H1 (cell line): ENCODE measurements around the gene TRAK1. TPM values are rescaled to one million over a fixed set of nuclear protein-coding genes. Genes with fewer than 3 reads are reported as not detected.

Source experiments
- CTCF ChIA-PET: fragments of 300-600 bp; sonication (Branson Sonifier 250); formaldehyde crosslinking; loops from one replicate; lab custom pipeline; 2021; ENCODE audit not compliant: partially characterized antibody; lab: Charles Lee
- POLR2A ChIA-PET: fragments of 300-600 bp; sonication (Branson Sonifier 250); formaldehyde crosslinking; loops from one replicate; lab custom pipeline; 2021; ENCODE audit warnings: inconsistent platforms; ENCODE audit not compliant: partially characterized antibody; lab: Charles Lee
- DNase-seq, 2 experiments: peaks; one replicate each; pipeline versions ENCODE4 v3.0.0 to v3.0.0-alpha.2; 2010 to 2022; ENCODE audit warnings: low spot score in 2 of 2, low read depth in 1 of 2, mixed read lengths in 1 of 2
- FAIRE-seq: peaks from 2 replicates; lab custom pipeline; 2011; peaks lifted over from hg19 to GRCh38; lab: Jason Lieb, UNC
- H2AFZ ChIP-seq: 2 replicates; pipeline ENCODE4 v1.8.1; 2012; ENCODE audit warnings: low read length, inconsistent platforms
- H2AK5ac ChIP-seq: 2 replicates; pipeline ENCODE4 v1.6.1; 2013; ENCODE audit warnings: low read depth, low read length
- H2BK120ac ChIP-seq: replicated peaks from 2 replicates; pipeline ENCODE3; 2013; ENCODE audit warnings: low read depth, low read length, inconsistent platforms
- H2BK12ac ChIP-seq: 2 replicates; pipeline ENCODE4 v1.6.1; 2013; ENCODE audit warnings: low read depth, low read length
- H2BK15ac ChIP-seq: 2 replicates; pipeline ENCODE4 v1.6.1; 2013; ENCODE audit warnings: low read length
- H2BK20ac ChIP-seq: 2 replicates; pipeline ENCODE4 v1.6.1; 2013; ENCODE audit warnings: low read length
- H2BK5ac ChIP-seq: 2 replicates; pipeline ENCODE4 v1.6.1; 2013; ENCODE audit warnings: low read depth, low read length
- H3K14ac ChIP-seq: 2 replicates; pipeline ENCODE4 v1.6.1; 2013; ENCODE audit warnings: inconsistent platforms; ENCODE audit not compliant: insufficient read length
- H3K18ac ChIP-seq: 2 replicates; pipeline ENCODE4 v1.6.1; 2013; ENCODE audit warnings: low read length; ENCODE audit errors: extremely low read depth
- H3K23ac ChIP-seq: 2 replicates; pipeline ENCODE4 v1.6.1; 2013; ENCODE audit warnings: inconsistent platforms; ENCODE audit not compliant: insufficient read length
- H3K23me2 ChIP-seq: 2 replicates; pipeline ENCODE4 v1.6.1; 2013; ENCODE audit warnings: low read depth, low read length
- H3K27ac ChIP-seq: 2 replicates; pipeline ENCODE4 v1.6.1; 2011; ENCODE audit warnings: low read depth, low read length, inconsistent platforms
- H3K27me3 ChIP-seq, 4 experiments: replicated peaks in 1 of 4; 1 replicate in 1 of 4; 2 replicates in 3 of 4; pipeline versions ENCODE4 v1.6.1 to v1.8.1; 2011 to 2013; ENCODE audit warnings: low read length in 3 of 4, mild to moderate bottlenecking in 3 of 4, inconsistent platforms in 2 of 4, mixed read lengths in 2 of 4, moderate library complexity in 1 of 4; ENCODE audit not compliant: control insufficient read depth in 3 of 4, insufficient read depth in 3 of 4; ENCODE audit errors: extremely low read depth in 1 of 4
- H3K36me3 ChIP-seq, 4 experiments: 2 replicates each; pipeline versions ENCODE4 v1.6.1 to v1.8.1; 2011 to 2013; ENCODE audit warnings: mild to moderate bottlenecking in 4 of 4, low read length in 3 of 4, moderate library complexity in 2 of 4, control low read depth in 1 of 4, inconsistent platforms in 1 of 4; ENCODE audit not compliant: insufficient read depth in 4 of 4, control insufficient read depth in 2 of 4
- H3K4ac ChIP-seq: replicated peaks from 2 replicates; pipeline ENCODE3; 2013; ENCODE audit warnings: low read length, low read depth, mixed read lengths, inconsistent platforms; ENCODE audit not compliant: insufficient read length
- H3K4me1 ChIP-seq, 4 experiments: replicated peaks in 1 of 4; 1 replicate in 1 of 4; 2 replicates in 3 of 4; pipeline versions ENCODE4 v1.6.1 to v1.8.1; 2011 to 2013; ENCODE audit warnings: low read length in 3 of 4, inconsistent platforms in 2 of 4, mixed read lengths in 1 of 4; ENCODE audit not compliant: insufficient read depth in 4 of 4, control insufficient read depth in 3 of 4
- H3K4me2 ChIP-seq, 2 experiments: 2 replicates each; pipeline versions ENCODE4 v1.6.1 to v1.8.1; 2011 to 2013; ENCODE audit warnings: low read depth in 2 of 2, low read length in 2 of 2, control low read depth in 1 of 2, inconsistent platforms in 1 of 2, mild to moderate bottlenecking in 1 of 2; ENCODE audit not compliant: insufficient read depth in 1 of 2
- H3K4me3 ChIP-seq, 4 experiments: fragments of 200-600, 300-600 bp in 1 of 4; sonication (generic), shearing (Covaris generic), sonication (Bioruptor Twin) in 1 of 4; 2 replicates each; pipeline versions ENCODE4 v1.5.1 to v1.8.1; 2011 to 2016; ENCODE audit warnings: low read length in 4 of 4, low read depth in 3 of 4, control low read depth in 2 of 4, inconsistent platforms in 2 of 4, mild to moderate bottlenecking in 2 of 4, mixed read lengths in 1 of 4, moderate library complexity in 1 of 4; ENCODE audit not compliant: insufficient read depth in 2 of 4; ENCODE audit errors: extremely low read depth in 1 of 4
- H3K56ac ChIP-seq: replicated peaks from 2 replicates; pipeline ENCODE3; 2013; ENCODE audit warnings: low read depth, mild to moderate bottlenecking, mixed read lengths, low read length, inconsistent platforms; ENCODE audit not compliant: insufficient read length
- H3K79me1 ChIP-seq: 2 replicates; pipeline ENCODE4 v1.6.1; 2013; ENCODE audit warnings: low read depth, low read length, control low read depth
- H3K79me2 ChIP-seq, 2 experiments: 2 replicates each; pipeline versions ENCODE4 v1.6.1 to v1.8.1; 2012 to 2013; ENCODE audit warnings: low read length in 2 of 2, mild to moderate bottlenecking in 2 of 2, inconsistent platforms in 1 of 2; ENCODE audit not compliant: insufficient read depth in 2 of 2, control insufficient read depth in 1 of 2
- H3K9ac ChIP-seq, 4 experiments: replicated peaks in 1 of 4; 1 replicate in 1 of 4; 2 replicates in 3 of 4; pipeline versions ENCODE4 v1.6.1 to v1.8.1; 2011 to 2013; ENCODE audit warnings: low read depth in 3 of 4, low read length in 3 of 4, control low read depth in 2 of 4, mild to moderate bottlenecking in 2 of 4, moderate library complexity in 2 of 4, inconsistent platforms in 1 of 4; ENCODE audit errors: extremely low read depth in 1 of 4
- H3K9me3 ChIP-seq, 2 experiments: 2 replicates each; pipeline versions ENCODE4 v1.6.1 to v1.8.1; 2012 to 2013; ENCODE audit warnings: mild to moderate bottlenecking in 2 of 2, moderate library complexity in 2 of 2, control low read depth in 1 of 2, inconsistent platforms in 1 of 2, low read depth in 1 of 2, low read length in 1 of 2, mixed read lengths in 1 of 2; ENCODE audit not compliant: insufficient read depth in 2 of 2
- H4K20me1 ChIP-seq, 2 experiments: replicated peaks in 1 of 2; 2 replicates each; pipeline versions ENCODE3 to v1.8.1; 2011 to 2013; ENCODE audit warnings: inconsistent platforms in 2 of 2, low read length in 2 of 2, mild to moderate bottlenecking in 1 of 2; ENCODE audit not compliant: insufficient read depth in 2 of 2, control insufficient read depth in 1 of 2
- H4K5ac ChIP-seq: 2 replicates; pipeline ENCODE4 v1.6.1; 2013; ENCODE audit warnings: low read length, low read depth, mixed read lengths, inconsistent platforms; ENCODE audit not compliant: insufficient read length
- H4K8ac ChIP-seq: 2 replicates; pipeline ENCODE4 v1.8.0; 2013; ENCODE audit warnings: mild to moderate bottlenecking, moderate library complexity, low read length, inconsistent platforms; ENCODE audit not compliant: insufficient read depth; ENCODE audit errors: extremely low read depth
- H4K91ac ChIP-seq: replicated peaks from 2 replicates; pipeline ENCODE3; 2013; ENCODE audit warnings: low read length, mixed read lengths, inconsistent platforms; ENCODE audit not compliant: insufficient read length
- CREB1 ChIP-seq: IDR thresholded peaks from 2 replicates; pipeline ENCODE4 v1.6.1; 2012; ENCODE audit warnings: inconsistent platforms
- WGBS, 2 experiments: shearing (Covaris generic) in 1 of 2; methylation state at CpG; one replicate each; pipeline versions ENCODE4 v1.1.6 to v1.1.7; 2013 to 2015; ENCODE audit warnings: low lambda C conversion rate in 2 of 2, mixed read lengths in 2 of 2, inconsistent platforms in 1 of 2, low coverage in 1 of 2, missing lambda C conversion rate in 1 of 2; ENCODE audit not compliant: insufficient replicate concordance in 2 of 2, insufficient coverage in 1 of 2, insufficient read length in 1 of 2; ENCODE audit errors: extremely low coverage in 1 of 2, missing lambda C conversion rate in 1 of 2; 5-methylcytosine and 5-hydroxymethylcytosine counted together
- polyA plus RNA-seq, 7 experiments: library from polyadenylated mRNA; depleted of rRNA in 3 of 7; stranded (reverse) in 5 of 7; unstranded in 2 of 7; fragments of >200 nt in 5 of 7; fragments of 200-250 nt in 2 of 7; gene quantifications; 1 replicate in 5 of 7; 2 replicates in 1 of 7; 4 replicates in 1 of 7; pipeline versions ENCODE4 v1.2.1 to v1.2.3, GENCODE V29; 2011 to 2013; ENCODE audit warnings: missing spikeins in 2 of 7, mixed read lengths in 2 of 7
- total RNA-seq: library from RNA; stranded (reverse); fragmentation: NEBNext Ultra II Directional; extraction: Animal tissue kit (Norgen Biotek cat#: 25700); gene quantifications from 2 replicates; pipeline ENCODE4 v1.2.1, GENCODE V29; 2021

TRAK1 gene
- total and polyA plus RNA-seq, 2 of the 8 experiments (the other 6 are each of a cell fraction or from before 2014, with no cell fraction given) = 21.3 to 32.7 TPM

GRCh38 chr3:42153039-42153438, 61.9 kb downstream of the TRAK1 start:
- POLR2A ChIA-PET = no interaction called here
- Histone ChIP-seq H3K4ac (no peak overlapping the region), H4K91ac (no peak overlapping the region), H2BK120ac (no peak overlapping the region), H3K4me2 (no peak overlapping the region), H3K79me1 (peaks cover 2% of the 10 kb centered on the region), H3K36me3 (no peaks in the 10 kb centered on the region), H3K23me2 (no peaks in the 10 kb centered on the region), H3K18ac (no peak overlapping the region), H2BK12ac (no peak overlapping the region), H2BK20ac (no peak overlapping the region), H3K4me1 (no peaks in the 10 kb centered on the region), H3K9ac (no peak overlapping the region), H3K27ac (no peak overlapping the region), H3K4me3 (no peak overlapping the region), H4K8ac (no peak overlapping the region), H4K5ac (no peak overlapping the region), H2BK15ac (no peak overlapping the region), H4K20me1 (peaks cover 0 to 3% of the 10 kb centered on the region in 2 experiments), H3K23ac (no peak overlapping the region), H2AK5ac (no peak overlapping the region), H3K9me3 (no peaks in the 10 kb centered on the region), H3K14ac (no peak overlapping the region), H3K27me3 (no peaks in the 10 kb centered on the region), H2BK5ac (no peak overlapping the region), H3K79me2 (no peaks in the 10 kb centered on the region), H2AFZ (no peak overlapping the region), H3K56ac (no peak overlapping the region)
- CTCF ChIA-PET = interaction anchor here (1.0 to 2.0 kb wide), 4 partner anchors 18 to 76 kb away, joined by 3 to 5 read pairs (median 4); no protein-coding TSS in a partner anchor
- WGBS, 2 experiments = 90% methylated on average over 4 of the region's 4 CpGs; no CpG with 5 or more reads in 1 of the 2 experiments
- no peak for TF ChIP-seq CREB1
- DNase-seq (no peak), FAIRE-seq (no peak)
